Measurements from ENCODE around the gene CD22. TPM values are rescaled to one million over a fixed set of nuclear protein-coding genes. Genes with fewer than 3 reads are reported as not detected.

Gene CD22
- total RNA-seq, 1 donor from 2014 or later = 19.1 TPM

DNA sequence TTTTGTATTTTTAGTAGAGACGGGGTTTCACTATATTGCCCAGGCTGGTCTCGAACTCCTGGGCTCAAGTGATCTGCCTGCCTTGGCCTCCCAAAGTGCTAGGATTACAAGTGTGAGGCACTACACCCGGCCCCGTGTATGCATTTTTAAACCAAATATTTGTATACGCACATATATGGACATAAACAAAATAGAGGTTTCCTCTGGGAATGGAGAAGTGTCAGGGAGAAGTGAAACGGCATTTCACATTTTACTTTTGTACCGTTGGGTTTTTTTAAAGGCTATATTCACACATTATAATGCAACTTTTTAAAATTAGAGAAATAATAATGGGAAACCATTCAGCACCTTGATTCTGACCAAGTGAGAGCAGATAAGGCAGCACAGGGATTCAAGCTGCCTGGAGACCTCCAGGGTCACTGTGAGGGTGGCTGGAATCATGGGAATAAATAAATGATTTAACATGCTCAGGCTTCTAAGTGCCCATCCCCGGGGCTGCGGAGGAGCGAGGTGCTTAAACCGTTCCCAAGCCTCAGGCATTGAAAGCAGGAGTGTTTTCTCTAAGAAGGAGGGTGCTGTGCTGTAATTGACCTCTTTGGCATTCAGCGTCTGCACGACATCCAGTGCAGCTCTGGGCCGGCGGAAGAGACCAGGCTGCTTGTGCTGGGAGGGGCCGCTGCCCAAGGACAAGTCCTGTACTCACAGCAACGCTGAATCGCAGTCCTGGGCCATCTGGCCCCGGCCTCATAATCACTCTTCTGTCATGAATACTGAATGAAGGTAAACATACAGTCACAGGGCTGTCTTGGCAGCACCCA lies 66.6 kb downstream of the CD22 start:
- H3K27me3 ChIP-seq (ENCODE audit: low read depth) = no peaks in the 10 kb centered on the region
- H3K27ac ChIP-seq = no peak overlapping the region
- no peaks in the 10 kb centered on the region for H3K9me3 ChIP-seq
- DNase-seq (no peak), ATAC-seq (peak; percentile 32 to 54)
- TF ChIP-seq, protein P1, sequence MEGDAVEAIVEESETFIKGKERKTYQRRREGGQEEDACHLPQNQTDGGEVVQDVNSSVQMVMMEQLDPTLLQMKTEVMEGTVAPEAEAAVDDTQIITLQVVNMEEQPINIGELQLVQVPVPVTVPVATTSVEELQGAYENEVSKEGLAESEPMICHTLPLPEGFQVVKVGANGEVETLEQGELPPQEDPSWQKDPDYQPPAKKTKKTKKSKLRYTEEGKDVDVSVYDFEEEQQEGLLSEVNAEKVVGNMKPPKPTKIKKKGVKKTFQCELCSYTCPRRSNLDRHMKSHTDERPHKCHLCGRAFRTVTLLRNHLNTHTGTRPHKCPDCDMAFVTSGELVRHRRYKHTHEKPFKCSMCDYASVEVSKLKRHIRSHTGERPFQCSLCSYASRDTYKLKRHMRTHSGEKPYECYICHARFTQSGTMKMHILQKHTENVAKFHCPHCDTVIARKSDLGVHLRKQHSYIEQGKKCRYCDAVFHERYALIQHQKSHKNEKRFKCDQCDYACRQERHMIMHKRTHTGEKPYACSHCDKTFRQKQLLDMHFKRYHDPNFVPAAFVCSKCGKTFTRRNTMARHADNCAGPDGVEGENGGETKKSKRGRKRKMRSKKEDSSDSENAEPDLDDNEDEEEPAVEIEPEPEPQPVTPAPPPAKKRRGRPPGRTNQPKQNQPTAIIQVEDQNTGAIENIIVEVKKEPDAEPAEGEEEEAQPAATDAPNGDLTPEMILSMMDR (IDR thresholded peaks at IDR 0.05) = no peak
- no peaks in the 10 kb centered on the region for H3K4me1 ChIP-seq
- intact Hi-C loops (cut with DNase I) = no loop called here
- H3K36me3 ChIP-seq = no peaks in the 10 kb centered on the region
- H3K4me3 ChIP-seq = no peak overlapping the region

- Histone ChIP-seq H3K4me1 (no peaks in the 10 kb centered on the region), H3K27ac (no peak overlapping the region), H3K36me3 (no peaks in the 10 kb centered on the region), H3K27me3 (ENCODE audit: low read depth) (no peaks in the 10 kb centered on the region), H3K4me3 (no peak overlapping the region), H3K9me3 (no peaks in the 10 kb centered on the region)
- intact Hi-C loops (cut with DNase I) = no loop called here
- TF ChIP-seq, protein P1 (IDR thresholded peaks at IDR 0.05) = no peak
- DNase-seq (no peak), ATAC-seq (no peak)
Observed at GRCh38 chr19:35396240-35396885, 67.4 kb downstream of the CD22 start.

Small RNAs within 50 kb of the gene (microRNA-seq; reads per million reads assigned to microRNA genes)
- gene MIR5196 (ENCODE audit: borderline number of aligned reads) = not detected

Other genes with a start within 250 kb of the CD22 start
- gene FXYD3, start 213.4 kb upstream of the CD22 start, total RNA-seq = 135 TPM
- gene LGI4, start 194.1 kb upstream of the CD22 start, total RNA-seq = 6.3 TPM
- 49.7 TPM for gene FXYD1, start 190.4 kb upstream of the CD22 start, total RNA-seq
- not detected for gene FXYD7, start 185.9 kb upstream of the CD22 start, total RNA-seq
- gene FXYD5, start 174.5 kb upstream of the CD22 start, total RNA-seq = 152 TPM
- 0.41 TPM for gene FAM187B, start 100.4 kb upstream of the CD22 start, total RNA-seq
- 74.1 TPM for gene LSR, start 80.2 kb upstream of the CD22 start, total RNA-seq
- 171 TPM for gene USF2, start 60.2 kb upstream of the CD22 start, total RNA-seq
- not detected for gene HAMP, start 46.7 kb upstream of the CD22 start, total RNA-seq
- not detected for gene MAG, start 37.0 kb upstream of the CD22 start, total RNA-seq
- not detected for gene FFAR1, start 18.7 kb downstream of the CD22 start, total RNA-seq
- not detected for gene FFAR3, start 29.3 kb downstream of the CD22 start, total RNA-seq
- gene GPR42, start 41.9 kb downstream of the CD22 start, total RNA-seq = not detected
- 4.7 TPM for gene FFAR2, start 119.1 kb downstream of the CD22 start, total RNA-seq
- 0.89 TPM for gene KRTDAP, start 161.3 kb downstream of the CD22 start, total RNA-seq
- gene DMKN, start 184.5 kb downstream of the CD22 start, total RNA-seq = 70.7 TPM
- gene SBSN, start 199.1 kb downstream of the CD22 start, total RNA-seq = not detected
- not detected for gene GAPDHS, start 204.3 kb downstream of the CD22 start, total RNA-seq
- gene TMEM147, start 216.4 kb downstream of the CD22 start, total RNA-seq = 81.6 TPM
- gene ATP4A, start 234.5 kb downstream of the CD22 start, total RNA-seq = not detected

Data from lower lobe of right lung (tissue), 2 donors.